GM21515 (cell line): ENCODE measurements around the gene LYRM2.

Source experiments
- ATAC-seq: cut with Tn5 transposase; IDR thresholded peaks from one replicate; pipeline ENCODE4 v1.9.1; 2021; ENCODE audit not compliant: unreplicated experiment

LYRM2 gene

GRCh38 chr6:89597372-89597771, 41.2 kb downstream of the LYRM2 start:
- no peak for ATAC-seq

DNA sequence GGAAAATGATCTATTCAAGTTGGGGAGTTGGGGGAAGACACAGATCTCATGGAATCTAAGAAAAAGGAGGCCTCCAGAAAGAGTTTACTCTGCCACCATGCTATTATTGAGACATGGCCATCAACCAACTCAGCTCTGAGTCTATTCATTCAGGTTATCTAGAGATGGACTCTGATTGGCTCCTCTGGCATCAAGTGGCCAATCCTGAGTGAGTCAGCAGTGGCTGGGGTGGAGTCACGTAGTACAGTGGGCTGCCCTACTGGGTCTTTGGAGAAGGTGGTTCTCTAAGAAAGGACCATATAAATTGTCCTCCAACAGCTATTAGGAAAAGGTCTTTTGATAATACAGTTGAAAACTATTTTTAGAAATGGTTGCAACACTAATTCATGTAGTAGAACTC, 42.1 kb downstream of the LYRM2 start:
- no peak for ATAC-seq

- ATAC-seq, result peak; percentile 83
These were observed 42.5 kb downstream of the LYRM2 start for GRCh38 chr6:89596056-89596455.

DNA sequence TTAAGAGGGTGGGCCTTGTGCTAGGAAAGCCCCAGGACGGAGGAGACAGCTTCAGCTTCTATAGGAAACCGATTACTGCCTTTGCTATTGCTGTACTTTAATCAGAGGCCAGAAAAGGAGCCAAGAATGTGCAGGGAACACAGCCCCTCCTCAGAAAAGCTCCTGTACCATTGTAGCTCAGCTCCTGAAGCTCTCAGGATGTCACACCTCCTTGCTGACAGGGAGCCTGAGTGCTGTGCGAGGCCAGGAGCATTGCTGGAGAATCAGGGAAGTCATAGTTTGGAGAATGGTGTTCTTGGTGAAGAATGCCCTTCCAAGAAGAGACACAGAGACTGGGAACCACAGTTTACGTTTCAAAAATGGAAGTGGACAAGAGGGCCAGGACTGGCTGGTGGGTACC, 46.8 kb downstream of the LYRM2 start:
- no peak for ATAC-seq

GRCh38 chr6:89590133-89590532, 48.4 kb downstream of the LYRM2 start:
- no peak for ATAC-seq

DNA sequence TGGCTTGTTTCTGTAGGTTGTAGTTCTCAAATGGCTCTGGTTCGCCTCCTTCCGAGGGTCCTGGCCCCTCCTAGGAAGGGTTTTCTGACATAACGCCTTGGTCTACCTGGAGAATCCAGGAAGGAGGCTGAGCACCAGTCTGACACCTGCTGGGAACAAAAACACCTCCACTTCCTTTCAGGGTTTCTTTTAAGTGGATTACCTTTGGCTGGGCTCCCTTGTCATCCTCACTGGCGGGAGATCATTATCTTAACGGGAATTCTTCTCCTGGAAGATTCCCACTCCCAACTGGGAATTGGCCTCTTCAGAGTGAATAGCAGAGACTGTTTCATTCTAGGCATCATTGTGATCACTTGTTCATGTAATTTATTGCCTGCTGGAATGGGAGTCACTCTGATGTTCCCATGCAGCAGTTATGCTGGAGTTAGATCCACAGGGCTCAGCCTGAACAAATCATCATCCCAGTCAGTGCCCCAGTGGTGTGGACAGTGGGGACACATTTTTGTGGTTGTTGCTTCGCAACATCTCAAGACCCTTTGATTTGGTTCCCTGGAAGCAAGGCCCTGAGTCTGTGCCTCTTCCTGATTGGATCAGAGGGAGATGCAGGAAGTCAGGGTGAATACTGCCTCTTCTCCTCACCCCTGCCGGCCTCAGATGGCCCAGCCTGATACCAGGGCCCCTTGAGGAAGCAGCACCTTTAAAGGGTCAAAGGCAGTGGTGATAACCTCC, 49.1 kb downstream of the LYRM2 start:
- no peak for ATAC-seq

GRCh38 chr6:89585154-89585553, 53.4 kb downstream of the LYRM2 start:
- no peak for ATAC-seq

DNA sequence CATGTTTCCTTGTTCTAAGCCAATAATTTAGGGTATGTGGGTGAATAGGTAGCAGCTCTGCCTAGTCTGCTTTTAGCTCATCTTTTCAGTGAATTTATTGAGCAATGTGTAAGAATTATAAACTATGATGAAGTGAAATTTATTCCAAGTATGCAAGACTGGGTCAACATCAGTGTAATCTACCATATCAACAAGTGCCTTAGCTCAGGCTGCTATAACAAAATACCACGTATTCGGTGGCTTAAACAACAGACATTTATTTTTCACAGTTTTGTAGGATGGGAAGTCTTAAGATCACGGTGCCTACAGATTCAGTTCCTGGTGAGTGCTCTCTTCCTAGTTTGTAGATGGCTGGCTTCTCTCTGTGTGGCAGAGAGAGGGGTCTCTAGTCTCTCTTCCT, 54.0 kb downstream of the LYRM2 start:
- no peak for ATAC-seq

DNA sequence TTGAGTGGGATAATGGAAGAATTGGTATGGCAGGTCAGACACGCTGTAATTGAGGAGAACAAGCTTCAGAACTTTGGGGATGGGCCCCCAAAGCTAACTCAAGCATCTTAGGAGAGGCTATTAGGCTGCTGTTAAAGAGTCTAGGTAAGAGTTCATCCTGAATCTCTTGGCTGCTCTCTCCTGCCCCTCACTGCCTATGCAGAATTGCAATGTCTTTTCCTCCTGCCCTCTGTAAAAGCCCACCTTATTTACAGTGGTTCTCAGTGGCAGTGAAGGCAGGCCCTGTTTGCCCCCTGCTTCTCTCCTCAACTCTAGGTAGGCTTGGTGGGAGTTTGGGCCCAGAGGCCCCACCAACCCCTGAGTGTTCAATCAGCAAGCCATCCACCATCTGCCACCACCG, 55.0 kb downstream of the LYRM2 start:
- no peak for ATAC-seq

DNA sequence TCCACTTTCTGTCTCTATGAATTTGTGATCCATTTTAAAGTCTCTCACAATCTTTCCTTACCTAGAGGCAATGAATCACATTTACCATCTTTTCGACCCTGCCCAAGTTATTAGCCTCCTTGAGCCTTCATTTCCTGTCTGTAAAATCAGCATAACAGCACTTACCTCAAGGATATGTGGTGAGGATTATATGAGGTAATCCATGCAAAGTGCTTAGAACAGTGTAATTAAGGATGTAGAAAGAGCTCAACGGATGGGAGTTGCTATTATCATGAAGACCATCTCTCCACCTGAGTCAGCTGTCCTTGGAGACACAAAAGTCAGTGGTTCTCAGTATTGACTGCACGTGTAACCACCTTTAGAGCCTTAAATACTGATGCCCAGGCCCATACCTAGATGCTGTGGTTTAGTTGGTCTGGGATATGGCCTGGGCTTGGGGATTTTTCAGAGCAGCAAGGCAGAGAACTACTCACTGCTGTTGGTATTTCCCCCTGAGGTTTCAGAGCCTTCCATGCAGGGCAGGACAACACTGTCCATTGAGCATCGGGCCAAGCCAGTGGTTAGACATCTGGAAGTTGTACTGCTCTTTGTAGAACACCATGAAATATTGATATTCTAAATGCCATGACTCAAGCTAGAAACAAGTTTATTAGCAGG, 55.8 kb downstream of the LYRM2 start:
- ATAC-seq, result no peak

DNA sequence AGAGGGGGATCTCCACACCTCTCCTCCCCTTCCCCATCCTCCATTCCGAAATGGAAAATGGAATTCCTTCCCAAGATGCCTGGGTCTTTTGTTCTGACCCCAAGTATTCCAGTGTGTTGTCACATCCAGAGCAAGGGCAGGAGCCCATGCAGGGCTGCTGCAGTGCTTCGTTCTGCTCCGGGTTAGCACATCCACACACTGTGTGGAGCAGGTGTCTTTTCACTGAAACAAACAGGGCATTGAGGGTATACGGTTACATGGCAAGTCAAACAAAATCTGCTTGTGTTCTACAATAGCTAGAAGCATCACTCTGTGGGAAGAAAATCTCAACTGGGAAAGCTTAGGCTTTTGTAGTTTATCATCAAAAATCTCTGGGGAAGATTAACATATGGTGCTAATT, 56.9 kb downstream of the LYRM2 start:
- ATAC-seq, result no peak

DNA sequence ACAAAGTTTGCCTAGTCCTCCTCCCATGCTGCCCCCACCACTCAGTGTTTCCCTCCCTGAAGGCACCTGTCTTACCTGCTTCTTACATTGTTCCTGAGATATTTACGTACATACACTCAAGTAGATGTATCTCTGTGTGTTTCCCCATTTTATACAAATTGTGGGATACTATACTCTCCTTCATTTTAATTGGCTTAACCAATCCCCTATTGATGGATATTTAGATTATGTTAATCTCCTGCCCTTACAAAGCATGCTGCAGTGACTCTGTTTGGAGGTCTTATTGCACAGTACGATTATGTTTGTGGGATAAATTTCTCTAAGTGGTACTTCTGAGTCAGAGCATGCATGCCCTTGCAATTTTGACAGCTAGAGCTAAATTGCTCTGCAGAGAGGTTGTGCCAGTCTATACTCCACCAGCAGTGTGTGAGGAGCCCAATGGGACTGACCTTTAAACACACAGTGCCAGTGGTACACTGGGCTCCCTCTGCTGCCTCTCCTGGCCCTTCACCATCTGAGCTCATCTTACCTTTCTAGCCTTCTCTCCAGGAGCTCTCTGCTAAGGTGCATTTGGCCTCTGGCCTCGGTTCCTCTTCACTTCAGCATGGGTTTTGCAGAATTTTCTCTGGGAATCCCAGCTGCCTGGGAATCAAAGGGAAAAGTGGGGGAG, 57.4 kb downstream of the LYRM2 start:
- no peak for ATAC-seq

DNA sequence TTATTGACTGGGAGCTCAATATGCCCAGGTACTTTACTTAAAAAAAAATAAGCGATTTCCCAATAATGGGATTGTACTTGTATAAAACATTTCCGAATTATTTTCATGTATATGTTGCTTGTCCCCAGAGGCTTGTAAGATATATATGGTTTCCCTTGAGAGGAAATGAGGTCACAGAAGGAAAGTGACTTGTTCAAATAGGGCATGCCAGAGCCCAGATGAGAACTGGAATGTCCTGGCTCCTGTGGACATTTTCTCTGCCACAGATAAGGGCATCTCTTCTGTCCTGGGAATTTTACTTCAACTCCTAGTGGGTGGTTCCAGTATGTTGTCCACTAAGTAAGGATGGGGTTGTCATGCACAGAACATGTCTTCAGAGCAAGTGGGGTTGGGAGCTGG, 63.0 kb downstream of the LYRM2 start:
- ATAC-seq, result no peak

GRCh38 chr6:89574910-89575561, 63.5 kb downstream of the LYRM2 start:
- ATAC-seq, result no peak

GRCh38 chr6:89567630-89568390, 70.7 kb downstream of the LYRM2 start:
- ATAC-seq, result no peak

- ATAC-seq, result no peak
These were observed 71.5 kb downstream of the LYRM2 start for GRCh38 chr6:89566930-89567629.

DNA sequence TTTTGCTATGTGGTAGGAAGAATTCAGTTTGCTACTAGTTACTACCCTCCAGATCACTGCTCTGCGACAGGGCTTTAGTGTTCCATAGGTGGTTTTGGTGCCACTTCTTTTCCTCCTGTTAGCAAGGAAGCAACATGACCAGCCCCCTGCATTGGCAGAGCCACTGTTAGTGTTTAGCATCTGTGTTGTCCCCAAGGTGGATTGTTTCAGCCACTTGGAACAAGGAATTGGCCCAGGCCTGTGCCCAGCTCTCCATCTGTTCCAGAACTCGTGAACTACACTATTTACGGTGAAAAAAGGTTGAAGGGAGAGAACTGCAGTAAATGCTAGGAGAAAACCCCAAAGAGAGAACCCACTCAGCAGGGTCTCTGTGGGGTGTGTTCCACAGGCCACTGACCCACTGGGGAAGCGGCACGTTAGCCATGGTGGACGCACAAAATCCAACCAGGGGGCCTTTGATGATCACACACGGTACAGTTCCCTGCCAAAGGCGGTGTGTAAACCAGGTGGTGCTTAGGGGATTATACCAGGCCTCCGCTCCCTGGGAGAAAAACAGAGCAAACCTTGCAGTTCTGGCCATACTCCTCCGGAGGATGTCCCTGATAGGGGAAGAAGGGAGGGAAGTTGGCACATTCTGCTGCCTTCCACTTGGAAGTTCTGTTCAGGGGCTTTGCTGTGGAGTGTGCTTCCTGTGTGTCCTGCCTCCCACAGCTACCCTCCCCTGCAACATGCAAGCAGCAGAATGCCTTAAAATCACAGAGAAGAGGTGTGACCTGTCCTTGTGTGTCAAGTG, 72.3 kb downstream of the LYRM2 start:
- ATAC-seq, result no peak

GRCh38 chr6:89564752-89565427, 73.7 kb downstream of the LYRM2 start:
- ATAC-seq, result no peak

DNA sequence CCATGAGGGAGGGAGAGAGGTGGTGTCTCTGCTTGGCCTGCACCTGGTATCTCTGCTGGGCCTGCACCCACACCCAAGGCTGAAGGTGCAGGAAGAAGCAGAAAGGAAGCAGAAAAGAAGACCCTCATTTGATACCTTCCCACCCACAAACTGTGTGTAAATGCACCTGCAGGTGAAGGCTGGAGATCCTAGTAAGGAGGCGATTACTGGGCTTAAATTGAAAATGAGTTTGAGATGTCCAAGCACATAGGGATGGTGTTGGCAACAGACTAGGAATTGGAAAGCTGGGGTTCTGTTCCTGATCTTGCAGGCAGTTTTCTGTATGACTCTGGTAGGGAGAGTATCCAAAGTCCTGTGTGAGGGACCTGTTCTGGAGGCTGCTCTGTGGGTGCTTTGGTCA, 74.7 kb downstream of the LYRM2 start:
- no peak for ATAC-seq
